Measurements from ENCODE around the gene AP3S2. TPM values are rescaled to one million over a fixed set of nuclear protein-coding genes. Genes with fewer than 3 reads are reported as not detected.
A peak's percentile ranks its signal among the peaks of the same experiment; 100 is the strongest.

The AP3S2 gene
- total RNA-seq, 2 donors from 2014 or later: 32.3 to 57.6 TPM

DNA sequence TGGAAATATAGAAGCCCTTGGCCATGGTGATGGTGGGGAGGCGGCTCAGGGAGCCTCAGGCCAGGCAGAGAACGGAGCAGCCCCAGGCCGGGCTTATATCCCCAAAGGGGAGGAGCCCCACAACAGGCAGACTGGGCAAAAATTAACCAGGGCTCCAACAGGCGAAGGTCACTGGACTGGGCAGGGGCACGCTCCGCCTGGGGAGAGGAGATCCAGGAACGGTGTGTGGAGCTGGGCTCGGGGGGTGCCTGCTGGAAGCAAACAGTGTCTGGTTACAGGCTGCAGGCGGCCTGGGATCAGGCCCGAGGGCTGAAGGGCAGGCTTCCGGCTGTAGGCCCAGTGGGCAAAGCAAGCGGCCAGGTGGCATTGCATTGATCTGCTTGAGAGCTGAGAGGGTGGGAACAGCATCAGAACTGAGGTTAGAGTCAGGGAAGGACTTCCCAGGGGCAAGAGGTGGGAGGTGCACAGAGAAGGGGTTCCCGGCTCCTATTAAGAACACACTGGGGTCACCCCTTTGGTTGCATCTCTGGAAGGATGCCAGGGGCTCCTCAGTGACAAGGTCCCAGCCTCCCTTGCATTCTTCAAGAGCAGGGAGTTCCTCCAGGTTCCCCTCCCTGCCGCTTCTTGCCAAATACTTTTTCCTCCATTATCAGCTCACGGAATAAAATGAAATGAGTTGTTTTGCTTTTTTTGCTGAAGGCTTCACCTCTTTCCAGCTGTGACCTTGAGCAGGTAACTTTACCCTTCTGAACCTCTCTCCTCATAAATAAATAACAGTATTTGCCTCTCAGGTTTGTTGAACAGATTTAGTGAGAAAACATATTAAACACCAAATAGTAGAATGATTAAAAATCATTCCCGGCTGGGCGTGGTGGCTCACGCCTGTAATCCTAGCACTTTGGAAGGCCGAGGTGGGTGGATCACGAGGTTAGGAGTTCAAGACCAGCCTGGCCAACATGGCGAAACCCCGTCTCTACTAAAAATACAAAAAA, 86.9 kb downstream of the AP3S2 start:
- TF ChIP-seq POLR2A (IDR thresholded peaks at IDR 0.05): peak; percentile 92 to 97 (median 96)
- TF ChIP-seq, protein P1, sequence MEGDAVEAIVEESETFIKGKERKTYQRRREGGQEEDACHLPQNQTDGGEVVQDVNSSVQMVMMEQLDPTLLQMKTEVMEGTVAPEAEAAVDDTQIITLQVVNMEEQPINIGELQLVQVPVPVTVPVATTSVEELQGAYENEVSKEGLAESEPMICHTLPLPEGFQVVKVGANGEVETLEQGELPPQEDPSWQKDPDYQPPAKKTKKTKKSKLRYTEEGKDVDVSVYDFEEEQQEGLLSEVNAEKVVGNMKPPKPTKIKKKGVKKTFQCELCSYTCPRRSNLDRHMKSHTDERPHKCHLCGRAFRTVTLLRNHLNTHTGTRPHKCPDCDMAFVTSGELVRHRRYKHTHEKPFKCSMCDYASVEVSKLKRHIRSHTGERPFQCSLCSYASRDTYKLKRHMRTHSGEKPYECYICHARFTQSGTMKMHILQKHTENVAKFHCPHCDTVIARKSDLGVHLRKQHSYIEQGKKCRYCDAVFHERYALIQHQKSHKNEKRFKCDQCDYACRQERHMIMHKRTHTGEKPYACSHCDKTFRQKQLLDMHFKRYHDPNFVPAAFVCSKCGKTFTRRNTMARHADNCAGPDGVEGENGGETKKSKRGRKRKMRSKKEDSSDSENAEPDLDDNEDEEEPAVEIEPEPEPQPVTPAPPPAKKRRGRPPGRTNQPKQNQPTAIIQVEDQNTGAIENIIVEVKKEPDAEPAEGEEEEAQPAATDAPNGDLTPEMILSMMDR (IDR thresholded peaks at IDR 0.05): peak in 3 of 7 experiments; percentile 9 to 19 (median 13)
- intact Hi-C loops (cut with DNase I): no loop called here
- 15 to 23% methylated on average over 22 of the region's 22 CpGs for WGBS, 2 donors
- Histone ChIP-seq H3K9me3 (no peaks in the 10 kb centered on the region), H3K27me3 (no peaks in the 10 kb centered on the region), H3K4me1 (peaks cover 77% of the 10 kb centered on the region), H3K4me3 (peak overlapping the region in 1 of 2 donors; percentile 37), H3K36me3 (replicated peaks in 1 of 2; ENCODE audit: insufficient read depth in 1 of 2, low read depth in 2 of 2) (no peaks in the 10 kb centered on the region), H3K27ac (peak overlapping the region; percentile 85 to 89 (median 86))
- peak; percentile 91 to 97 (median 96) for DNase-seq
- peak; percentile 87 for ATAC-seq

DNA sequence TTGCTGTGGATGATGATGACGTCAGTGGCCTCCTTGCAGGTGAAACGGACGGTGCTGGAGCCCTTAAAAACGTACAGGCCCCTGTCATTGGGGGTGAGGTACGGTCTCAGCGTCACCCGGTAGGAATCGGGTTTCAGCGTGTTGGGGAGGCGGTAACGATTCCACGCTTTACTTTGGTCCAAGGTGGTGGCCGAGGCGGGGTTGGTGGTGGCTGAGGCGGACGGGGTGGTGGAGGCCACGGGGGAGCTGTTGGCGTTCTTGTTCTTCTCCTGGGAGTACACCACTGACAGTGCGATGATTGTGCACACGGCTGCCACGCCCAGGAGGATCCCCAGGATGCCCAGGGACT, 87.6 kb downstream of the AP3S2 start:
- H3K27ac ChIP-seq: peak overlapping the region; percentile 85 to 89 (median 86)

GRCh38 chr15:89805241-89806209, 88.3 kb downstream of the AP3S2 start:
- intact Hi-C loops (cut with DNase I): no loop called here
- 25 to 44% methylated on average over 22 to 26 of the region's 29 CpGs for WGBS, 2 donors
- no peaks in the 10 kb centered on the region for H3K27me3 ChIP-seq
- H3K4me3 ChIP-seq: peak overlapping the region; percentile 29 to 37
- no peak for TF ChIP-seq POLR2A (IDR thresholded peaks at IDR 0.05)
- TF ChIP-seq, protein P1 (IDR thresholded peaks at IDR 0.05): no peak
- peaks cover 87% of the 10 kb centered on the region for H3K4me1 ChIP-seq
- H3K27ac ChIP-seq: peak overlapping the region; percentile 85 to 89 (median 86)
- H3K9me3 ChIP-seq: no peaks in the 10 kb centered on the region
- H3K36me3 ChIP-seq (replicated peaks in 1 of 2; ENCODE audit: insufficient read depth in 1 of 2, low read depth in 2 of 2): peaks cover 0 to 8% of the 10 kb centered on the region in 2 donors
- no peak for ATAC-seq
- DNase-seq: peak in 1 of 4 donors; percentile 37

More for the DNA sequence above, 87.6 kb downstream of the AP3S2 start:
- no peaks in the 10 kb centered on the region for H3K9me3 ChIP-seq
- H3K4me3 ChIP-seq: peak overlapping the region; percentile 29 to 37
- DNase-seq (peak; percentile 54 to 70 (median 58)), ATAC-seq (peak; percentile 23)
- H3K36me3 ChIP-seq (replicated peaks in 1 of 2; ENCODE audit: insufficient read depth in 1 of 2, low read depth in 2 of 2): peaks cover 0 to 6% of the 10 kb centered on the region in 2 donors
- H3K4me1 ChIP-seq: peaks cover 81% of the 10 kb centered on the region
- no peaks in the 10 kb centered on the region for H3K27me3 ChIP-seq
- intact Hi-C loops (cut with DNase I): no loop called here
- WGBS, 2 donors: 40 to 54% methylated on average over 16 to 21 of the region's 21 CpGs
- TF ChIP-seq, protein P1 (IDR thresholded peaks at IDR 0.05): no peak
- TF ChIP-seq POLR2A (IDR thresholded peaks at IDR 0.05): no peak

- peak overlapping the region; percentile 85 to 89 (median 86) for H3K27ac ChIP-seq
- peak; percentile 15 for ATAC-seq
- peaks cover 89% of the 10 kb centered on the region for H3K4me1 ChIP-seq
- peak; percentile 78 to 95 (median 92) for DNase-seq
- no peaks in the 10 kb centered on the region for H3K27me3 ChIP-seq
- no peaks in the 10 kb centered on the region for H3K9me3 ChIP-seq
- intact Hi-C loops (cut with DNase I): no loop called here
- peak in 2 of 3 donors; percentile 30 to 57 for TF ChIP-seq POLR2A (IDR thresholded peaks at IDR 0.05)
- TF ChIP-seq, protein P1 (IDR thresholded peaks at IDR 0.05): no peak
- WGBS, 2 donors: 26 to 33% methylated on average over 16 to 29 of the region's 29 CpGs
- H3K36me3 ChIP-seq (replicated peaks in 1 of 2; ENCODE audit: insufficient read depth in 1 of 2, low read depth in 2 of 2): peaks cover 0 to 10% of the 10 kb centered on the region in 2 donors
- peak overlapping the region; percentile 16 to 29 for H3K4me3 ChIP-seq
Observed at GRCh38 chr15:89803941-89804800, 89.6 kb downstream of the AP3S2 start.
